T-helper 2 cell treated with Interferon-gamma antibody and Interleukin-4, amounts not matched to agents 100 ng/mL and 5 ng/mL, for 36 hours (primary cell): ENCODE results near the gene HEXD. TPM values are rescaled to one million over a fixed set of nuclear protein-coding genes. Genes with fewer than 3 reads are reported as not detected.
"Not testable (repeated sequence)": the region's sequence is repeated elsewhere in the genome, so short reads cannot be mapped to it uniquely, and the experiment has no call there.

ENCODE experiments used
- intact Hi-C: fragments of 100-400 bp; cut with micrococcal nuclease; formaldehyde crosslinking; loops from one replicate; pipeline ENCODE4 v1.15.1; 2023
- total RNA-seq: library from RNA; stranded (reverse); gene quantifications from 2 replicates; pipeline ENCODE4 v1.2.3, GENCODE V29; 2022

HEXD gene
- 47.3 and 51.1 TPM in 2 replicates for total RNA-seq

GRCh38 chr17:82418001-82418986 lies at the start of gene HEXD, which contains the start of gene OGFOD3:
Gene HEXD (plus strand): TSS chr17:82418347. CDS start chr17:82419800, 1,453 bp downstream.
Gene OGFOD3 (minus strand): TSS chr17:82418586. CDS start chr17:82418485, 101 bp downstream.
- intact Hi-C loops, result loop anchor here (1.0 to 10.0 kb wide), 6 partner anchors 32 to 231 kb away; partner anchors contain the start of genes CYBC1, NARF and WDR45B

DNA sequence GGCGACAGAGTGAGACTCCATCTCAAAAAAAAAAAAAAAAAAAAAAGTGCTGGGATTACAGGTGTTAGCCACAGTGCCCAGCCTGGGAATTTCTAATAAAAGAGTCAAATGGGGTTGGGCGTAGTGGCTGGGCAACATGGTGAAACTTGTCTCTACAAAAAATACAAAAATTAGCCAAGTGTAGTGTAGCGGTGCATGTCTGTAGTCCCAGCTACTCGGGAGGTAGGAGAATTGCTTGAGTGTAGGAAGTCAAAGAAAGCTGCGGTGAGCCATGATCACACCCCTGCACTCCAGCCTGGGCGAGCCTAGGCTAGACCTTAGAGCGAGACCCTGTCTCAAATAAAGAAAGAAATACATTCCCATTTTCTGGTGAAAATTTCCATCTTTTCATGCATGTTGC lies 48.9 kb upstream of the HEXD start:
- intact Hi-C loops, result no loop called here

DNA sequence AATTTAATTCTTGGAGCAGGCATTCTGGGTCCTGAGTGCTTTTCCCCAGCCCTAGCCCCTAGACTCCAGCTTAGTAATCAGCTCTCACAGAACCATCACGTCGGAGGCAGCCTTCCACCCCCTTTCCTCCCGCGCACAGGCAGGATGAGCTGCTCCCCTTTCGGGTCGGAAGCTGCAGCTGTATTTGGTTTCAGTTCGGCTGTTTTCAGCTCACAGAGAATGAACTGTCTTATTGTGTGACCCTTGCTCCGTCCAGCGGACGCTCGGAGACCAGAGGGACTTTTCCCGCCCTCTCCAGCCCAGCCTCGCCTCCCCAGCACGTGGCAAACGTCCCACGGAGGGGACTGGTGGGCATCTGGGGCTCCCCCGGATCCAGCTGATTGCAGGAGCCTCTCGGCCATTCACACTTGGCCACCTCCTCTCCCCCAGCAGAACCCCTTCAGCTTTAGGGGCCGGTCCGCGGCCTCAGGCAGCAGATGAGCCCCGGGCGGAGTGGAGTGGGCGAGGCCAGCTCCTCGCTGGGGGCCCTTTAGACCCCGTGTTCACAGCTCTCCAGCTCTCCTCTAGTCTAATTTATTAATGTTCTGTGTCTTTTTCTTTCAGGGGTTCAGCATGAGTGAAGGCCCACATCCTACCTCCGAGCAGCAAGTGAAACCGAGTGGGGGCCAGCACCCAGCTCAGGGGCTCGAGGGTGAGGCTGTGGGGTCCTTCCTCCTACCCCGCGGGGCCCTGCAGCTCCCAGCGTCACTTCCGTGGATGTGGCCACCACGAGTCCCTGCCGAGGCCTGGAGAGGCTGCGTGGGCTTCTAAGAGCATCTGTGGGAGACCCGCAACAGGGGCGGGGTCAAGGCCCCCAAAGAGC lies 47.4 kb upstream of the HEXD start:
- intact Hi-C loops, result no loop called here

GRCh38 chr17:82371333-82372248 lies 46.6 kb upstream of the HEXD start, which contains the start of gene UTS2R:
Gene UTS2R (plus strand): TSS chr17:82371765. CDS start chr17:82374325, 2,560 bp downstream.
- intact Hi-C loops, result no loop called here

DNA sequence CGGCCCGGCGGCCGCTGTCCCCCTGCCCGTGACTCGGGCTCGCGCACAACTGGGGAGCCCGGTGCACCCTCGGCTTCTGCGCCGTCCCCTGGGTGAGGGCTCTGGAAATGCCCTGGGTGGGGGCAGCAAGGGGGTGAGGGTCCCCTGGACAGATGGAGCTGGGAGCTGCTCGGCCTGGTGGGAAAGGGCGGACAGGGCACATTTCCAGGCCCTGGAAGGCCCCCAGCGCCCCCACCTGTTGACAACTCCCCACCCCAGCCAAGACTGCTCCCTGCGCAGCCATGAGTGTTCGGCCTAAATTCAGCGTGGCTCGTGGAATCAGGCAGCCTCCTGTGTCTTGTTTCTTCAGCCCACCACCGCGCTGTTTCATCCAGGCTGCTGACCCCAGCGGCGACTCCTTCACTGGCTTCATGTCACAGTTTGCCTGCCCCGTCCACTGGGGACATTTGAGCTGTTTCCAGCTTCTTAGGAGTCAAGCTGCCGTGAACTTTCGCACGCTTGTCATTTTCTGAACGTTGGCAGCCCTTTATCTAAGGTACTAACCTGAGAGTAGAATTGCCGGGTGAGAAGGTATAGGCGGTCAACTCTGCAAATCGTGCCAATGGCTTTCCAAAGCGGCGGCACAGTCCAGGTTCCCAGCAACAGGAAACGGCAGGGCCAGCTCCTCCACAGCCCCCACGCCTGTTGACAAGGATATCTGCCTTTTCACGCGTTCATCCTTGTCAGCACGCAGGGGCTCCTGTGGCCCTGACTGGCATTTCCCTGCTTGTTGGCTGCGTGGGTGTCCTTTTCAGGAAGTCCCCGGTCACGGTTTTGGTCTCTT lies 45.7 kb upstream of the HEXD start:
- intact Hi-C loops, result no loop called here

DNA sequence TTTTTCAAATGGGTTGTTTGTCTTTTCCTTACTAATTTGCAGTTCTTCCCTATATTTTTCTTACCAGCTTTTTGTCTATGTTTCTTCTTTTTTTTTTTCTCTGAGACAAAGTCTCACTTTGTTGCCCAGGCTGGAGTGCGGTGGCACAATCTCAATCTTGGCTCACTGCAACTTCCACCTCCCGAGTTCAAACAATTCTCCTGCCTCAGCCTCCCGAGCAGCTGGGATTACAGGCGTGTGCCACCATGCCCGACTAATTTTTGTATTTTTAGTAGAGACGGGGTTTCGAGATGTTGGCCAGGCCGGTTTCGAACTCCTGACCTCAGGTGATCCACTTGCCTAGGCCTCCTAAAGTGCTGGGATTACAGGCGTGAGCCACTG lies 45.1 kb upstream of the HEXD start:
- intact Hi-C loops, result not testable (repeated sequence)

- intact Hi-C loops, result no loop called here
Measured at GRCh38 chr17:82373731-82374625, 44.2 kb upstream of the HEXD start.

DNA sequence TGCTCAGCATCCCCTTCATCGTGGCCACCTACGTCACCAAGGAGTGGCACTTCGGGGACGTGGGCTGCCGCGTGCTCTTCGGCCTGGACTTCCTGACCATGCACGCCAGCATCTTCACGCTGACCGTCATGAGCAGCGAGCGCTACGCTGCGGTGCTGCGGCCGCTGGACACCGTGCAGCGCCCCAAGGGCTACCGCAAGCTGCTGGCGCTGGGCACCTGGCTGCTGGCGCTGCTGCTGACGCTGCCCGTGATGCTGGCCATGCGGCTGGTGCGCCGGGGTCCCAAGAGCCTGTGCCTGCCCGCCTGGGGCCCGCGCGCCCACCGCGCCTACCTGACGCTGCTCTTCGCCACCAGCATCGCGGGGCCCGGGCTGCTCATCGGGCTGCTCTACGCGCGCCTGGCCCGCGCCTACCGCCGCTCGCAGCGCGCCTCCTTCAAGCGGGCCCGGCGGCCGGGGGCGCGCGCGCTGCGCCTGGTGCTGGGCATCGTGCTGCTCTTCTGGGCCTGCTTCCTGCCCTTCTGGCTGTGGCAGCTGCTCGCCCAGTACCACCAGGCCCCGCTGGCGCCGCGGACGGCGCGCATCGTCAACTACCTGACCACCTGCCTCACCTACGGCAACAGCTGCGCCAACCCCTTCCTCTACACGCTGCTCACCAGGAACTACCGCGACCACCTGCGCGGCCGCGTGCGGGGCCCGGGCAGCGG lies 43.4 kb upstream of the HEXD start:
- intact Hi-C loops, result no loop called here

DNA sequence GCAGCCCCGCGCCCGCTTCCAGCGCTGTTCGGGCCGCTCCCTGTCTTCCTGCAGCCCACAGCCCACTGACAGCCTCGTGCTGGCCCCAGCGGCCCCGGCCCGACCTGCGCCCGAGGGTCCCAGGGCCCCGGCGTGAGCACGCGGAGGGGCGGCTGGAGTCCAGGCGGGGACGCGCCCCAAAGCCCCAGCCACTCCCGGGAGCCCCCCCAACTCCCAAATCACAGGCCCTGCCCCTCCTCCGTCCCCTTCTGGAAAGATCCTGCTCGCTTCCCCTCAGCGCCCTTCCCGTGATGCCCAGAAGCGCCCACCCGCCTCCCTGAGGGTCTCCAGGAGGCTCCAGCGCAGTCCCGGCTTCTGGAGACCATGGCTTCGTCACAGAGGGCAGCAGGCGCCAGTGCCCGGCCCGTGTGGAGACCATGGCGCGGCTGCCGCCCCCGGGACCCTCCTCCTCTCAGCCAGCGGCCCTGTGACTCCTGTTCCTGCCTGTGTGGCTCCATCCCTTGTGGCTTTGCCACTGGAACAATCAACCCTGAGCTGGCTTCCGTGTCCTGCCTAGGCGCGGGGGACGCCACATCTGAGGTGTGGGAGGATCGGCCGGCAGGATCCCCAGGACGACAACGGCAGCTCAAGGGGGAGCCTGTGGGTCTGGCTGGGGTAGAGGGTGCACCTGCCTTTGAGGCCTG lies 42.6 kb upstream of the HEXD start:
- intact Hi-C loops, result no loop called here

DNA sequence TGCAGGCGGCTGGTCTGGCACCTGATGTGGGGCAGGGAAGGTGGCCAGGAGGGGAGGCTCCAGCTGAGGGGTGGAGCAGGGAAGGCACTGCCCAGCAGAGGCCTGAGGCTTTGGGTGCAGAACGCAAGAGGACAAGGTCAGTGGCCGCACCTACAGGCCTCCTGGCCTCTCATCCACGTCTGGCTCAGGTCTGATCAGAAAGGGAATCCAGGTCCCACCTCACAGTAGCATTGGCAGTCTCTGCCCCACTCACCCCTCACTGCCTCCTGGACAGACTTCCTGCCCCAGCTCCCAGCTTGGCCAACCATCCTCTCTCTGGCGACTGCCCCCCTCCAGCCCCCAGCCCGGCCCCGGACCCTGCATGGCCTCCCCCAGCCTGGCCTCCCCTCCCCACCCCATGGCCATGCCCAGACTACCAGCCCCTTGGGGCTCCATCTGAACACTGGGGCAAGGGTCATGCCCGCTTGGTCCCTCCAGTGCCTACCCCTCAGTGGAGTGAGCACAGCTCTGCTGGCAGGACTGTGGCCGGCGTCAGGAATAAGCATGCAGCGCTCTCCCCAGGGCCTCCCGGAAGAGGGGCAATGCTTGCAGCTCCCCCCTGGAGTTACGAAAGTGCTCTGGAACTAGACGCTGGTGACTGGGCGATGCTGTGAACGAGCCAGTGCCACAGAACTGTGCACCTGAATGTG lies 42.0 kb upstream of the HEXD start:
- intact Hi-C loops, result no loop called here

GRCh38 chr17:82377294-82377693 lies 40.9 kb upstream of the HEXD start:
- intact Hi-C loops, result not testable (repeated sequence)

GRCh38 chr17:82377924-82378740 lies 40.0 kb upstream of the HEXD start:
- intact Hi-C loops, result no loop called here

- intact Hi-C loops, result no loop called here
Measured at GRCh38 chr17:82378741-82379021, 39.5 kb upstream of the HEXD start.

DNA sequence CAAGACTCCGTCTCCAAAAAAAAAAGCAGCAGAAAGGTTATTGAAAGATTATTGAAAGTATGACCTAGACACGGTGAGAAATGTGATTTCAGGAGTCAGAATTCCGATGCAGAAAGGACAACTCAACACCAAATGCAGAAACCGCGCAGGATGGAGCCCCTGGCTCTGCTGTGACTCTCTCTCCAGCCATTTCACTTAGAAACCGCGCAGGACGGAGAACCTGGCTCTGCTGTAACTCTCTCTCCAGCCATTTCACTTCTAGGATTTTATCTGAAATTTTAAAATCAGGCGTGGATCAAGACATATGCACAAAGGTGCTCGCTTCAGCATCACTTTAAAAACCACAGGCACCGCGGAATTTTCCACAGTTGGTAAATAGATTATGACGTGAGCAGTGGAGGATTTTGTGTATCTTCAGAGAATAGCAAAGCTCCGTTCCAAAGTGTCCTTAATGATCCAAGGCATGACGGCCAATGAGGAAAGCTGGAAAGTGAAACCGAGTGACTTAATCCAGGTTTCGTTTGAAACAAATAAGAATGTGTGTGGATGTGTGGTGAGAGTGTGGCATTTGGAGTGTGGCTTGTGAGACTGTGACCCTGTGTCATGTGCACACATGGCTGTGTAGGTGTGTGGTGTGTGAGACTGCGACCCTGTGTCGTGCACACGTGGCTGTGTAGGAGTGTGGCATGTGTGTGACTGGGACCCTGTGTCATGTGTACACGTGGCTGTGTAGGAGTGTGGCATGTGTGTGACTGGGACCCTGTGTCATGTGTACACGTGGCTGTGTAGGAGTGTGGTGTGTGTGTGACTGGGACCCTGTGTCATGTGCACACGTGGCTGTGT lies 37.1 kb upstream of the HEXD start:
- intact Hi-C loops, result no loop called here

DNA sequence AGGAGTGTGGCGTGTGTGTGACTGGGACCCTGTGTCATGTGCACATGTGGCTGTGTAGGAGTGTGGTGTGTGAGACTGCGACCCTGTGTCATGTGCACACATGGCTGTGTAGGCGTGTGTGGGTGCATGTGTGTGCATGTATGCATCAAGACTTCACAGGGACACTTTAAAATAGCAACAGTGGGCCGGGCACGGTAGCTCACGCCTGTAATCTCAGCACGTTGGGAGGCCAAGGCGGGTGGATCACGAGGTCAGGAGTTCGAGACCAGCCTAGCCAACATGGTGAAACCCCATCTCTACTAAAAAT lies 36.5 kb upstream of the HEXD start:
- intact Hi-C loops, result not testable (repeated sequence)
